OCI-LY1 (cell line): ENCODE data around the gene TNIP1.

Source experiments
- EZH2 ChIP-seq: fragments of 200-600 bp; sonication (generic), shearing (Covaris generic); IDR thresholded peaks from 2 replicates; pipeline ENCODE4 v1.8.0; 2017; ENCODE audit warnings: borderline replicate concordance, mixed run types, mild to moderate bottlenecking, antibody characterized with exemption, low read length, moderate library complexity, mixed read lengths
- TF ChIP-seq, protein P1 (sequence below): fragments of 200-600 bp; sonication (generic), shearing (Covaris generic); IDR thresholded peaks from 2 replicates; pipeline ENCODE4 v1.5.1; 2017; ENCODE audit warnings: mild to moderate bottlenecking, antibody characterized with exemption, low read length, moderate library complexity, mixed read lengths

DNA sequence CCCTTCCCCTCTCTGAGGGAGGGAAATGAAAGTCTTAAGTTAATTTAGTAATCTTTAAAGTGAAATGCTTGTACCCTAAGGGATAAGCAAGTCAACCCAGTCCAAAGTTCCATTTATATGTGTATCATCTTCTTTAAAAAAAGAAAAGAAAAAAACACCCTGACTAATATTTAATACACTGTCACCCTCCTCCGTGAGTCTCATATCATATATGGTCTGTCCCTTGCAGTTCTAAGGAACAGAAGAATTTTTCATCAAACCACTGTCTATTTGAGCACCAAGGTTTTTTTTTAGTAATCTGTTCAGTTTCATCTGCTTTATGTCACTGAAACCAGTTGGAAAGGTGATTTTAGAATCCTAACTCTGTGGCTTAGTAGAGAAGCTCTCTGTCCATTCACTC lies 15.2 kb downstream of the TNIP1 start:
- TF ChIP-seq, protein P1, sequence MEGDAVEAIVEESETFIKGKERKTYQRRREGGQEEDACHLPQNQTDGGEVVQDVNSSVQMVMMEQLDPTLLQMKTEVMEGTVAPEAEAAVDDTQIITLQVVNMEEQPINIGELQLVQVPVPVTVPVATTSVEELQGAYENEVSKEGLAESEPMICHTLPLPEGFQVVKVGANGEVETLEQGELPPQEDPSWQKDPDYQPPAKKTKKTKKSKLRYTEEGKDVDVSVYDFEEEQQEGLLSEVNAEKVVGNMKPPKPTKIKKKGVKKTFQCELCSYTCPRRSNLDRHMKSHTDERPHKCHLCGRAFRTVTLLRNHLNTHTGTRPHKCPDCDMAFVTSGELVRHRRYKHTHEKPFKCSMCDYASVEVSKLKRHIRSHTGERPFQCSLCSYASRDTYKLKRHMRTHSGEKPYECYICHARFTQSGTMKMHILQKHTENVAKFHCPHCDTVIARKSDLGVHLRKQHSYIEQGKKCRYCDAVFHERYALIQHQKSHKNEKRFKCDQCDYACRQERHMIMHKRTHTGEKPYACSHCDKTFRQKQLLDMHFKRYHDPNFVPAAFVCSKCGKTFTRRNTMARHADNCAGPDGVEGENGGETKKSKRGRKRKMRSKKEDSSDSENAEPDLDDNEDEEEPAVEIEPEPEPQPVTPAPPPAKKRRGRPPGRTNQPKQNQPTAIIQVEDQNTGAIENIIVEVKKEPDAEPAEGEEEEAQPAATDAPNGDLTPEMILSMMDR: no peak
- no peak for TF ChIP-seq EZH2
